HS-27A (cell line): Measurements from ENCODE around the gene L3MBTL4.
"Not testable (repeated sequence)": the region's sequence is repeated elsewhere in the genome, so short reads cannot be mapped to it uniquely, and the experiment has no call there.

Experiments
- DNase-seq: peaks from one replicate; pipeline ENCODE4 v3.0.0-alpha.2; 2012; ENCODE audit warnings: low read depth, missing footprints

L3MBTL4 gene

GRCh38 chr18:6310714-6311113 is 104.0 kb downstream of the L3MBTL4 start:
- no peak for DNase-seq

- no peak for DNase-seq
These were observed 116.8 kb downstream of the L3MBTL4 start for GRCh38 chr18:6297875-6298274.

GRCh38 chr18:6294148-6294784 is 120.4 kb downstream of the L3MBTL4 start:
- DNase-seq, result no peak

GRCh38 chr18:6289843-6290242 is 124.9 kb downstream of the L3MBTL4 start:
- no peak for DNase-seq

GRCh38 chr18:6286585-6286984 is 128.1 kb downstream of the L3MBTL4 start:
- no peak for DNase-seq

- no peak for DNase-seq
These were observed 129.9 kb downstream of the L3MBTL4 start for GRCh38 chr18:6284761-6285160.

- no peak for DNase-seq
These were observed 130.4 kb downstream of the L3MBTL4 start for GRCh38 chr18:6284300-6284699.

GRCh38 chr18:6281874-6282273 is 132.8 kb downstream of the L3MBTL4 start:
- DNase-seq, result no peak

GRCh38 chr18:6280211-6280743 is 134.4 kb downstream of the L3MBTL4 start:
- no peak for DNase-seq

- DNase-seq, result no peak
These were observed 135.4 kb downstream of the L3MBTL4 start for GRCh38 chr18:6279308-6279707.

- DNase-seq, result no peak
These were observed 141.3 kb downstream of the L3MBTL4 start for GRCh38 chr18:6273423-6273822.

GRCh38 chr18:6272144-6272543 is 142.6 kb downstream of the L3MBTL4 start:
- DNase-seq, result not testable (repeated sequence)

- no peak for DNase-seq
These were observed 143.1 kb downstream of the L3MBTL4 start for GRCh38 chr18:6271585-6271984.

GRCh38 chr18:6270771-6271216 is 143.9 kb downstream of the L3MBTL4 start:
- no peak for DNase-seq

GRCh38 chr18:6269660-6270332 is 144.9 kb downstream of the L3MBTL4 start:
- DNase-seq, result no peak

- no peak for DNase-seq
These were observed 148.5 kb downstream of the L3MBTL4 start for GRCh38 chr18:6266212-6266611.

- DNase-seq, result no peak
These were observed 152.8 kb downstream of the L3MBTL4 start for GRCh38 chr18:6261938-6262337.

- DNase-seq, result not testable (repeated sequence)
These were observed 155.4 kb downstream of the L3MBTL4 start for GRCh38 chr18:6259324-6259723.

- DNase-seq, result no peak
These were observed 156.8 kb downstream of the L3MBTL4 start for GRCh38 chr18:6257950-6258349.

GRCh38 chr18:6256521-6256920 is 158.2 kb downstream of the L3MBTL4 start:
- DNase-seq, result no peak

GRCh38 chr18:6255886-6256285 is 158.8 kb downstream of the L3MBTL4 start:
- no peak for DNase-seq

- DNase-seq, result no peak
These were observed 159.5 kb downstream of the L3MBTL4 start for GRCh38 chr18:6255116-6255705.

- no peak for DNase-seq
These were observed 160.3 kb downstream of the L3MBTL4 start for GRCh38 chr18:6254456-6254855.
